Dendritic cell treated with granulocyte-macrophage colony-stimulating factor and Interleukin-4, amounts not matched to agents 40 ng/mL and 50 ng/mL, for 4 days (primary cell): ENCODE measurements around the gene ISLR.
"Not testable (repeated sequence)": the region's sequence is repeated elsewhere in the genome, so short reads cannot be mapped to it uniquely, and the experiment has no call there.

Experiments
- H3K27ac Mint-ChIP-seq: one replicate; pipeline ENCODE4 v1.8.0; 2022; ENCODE audit warnings: mild to moderate bottlenecking, mixed read lengths
- H3K27me3 Mint-ChIP-seq: one replicate; pipeline ENCODE4 v1.8.0; 2022; ENCODE audit warnings: mild to moderate bottlenecking, mixed read lengths
- H3K36me3 Mint-ChIP-seq: one replicate; pipeline ENCODE4 v1.8.0; 2022; ENCODE audit warnings: low read depth, mixed read lengths
- H3K4me1 Mint-ChIP-seq: one replicate; pipeline ENCODE4 v1.8.0; 2022; ENCODE audit warnings: low read depth, mixed read lengths
- H3K4me3 Mint-ChIP-seq: one replicate; pipeline ENCODE4 v1.8.0; 2022; ENCODE audit warnings: mild to moderate bottlenecking, moderate library complexity, mixed read lengths
- H3K9me3 Mint-ChIP-seq: one replicate; pipeline ENCODE4 v1.8.0; 2022; ENCODE audit warnings: mixed read lengths
- intact Hi-C: fragments of 100-400 bp; cut with micrococcal nuclease; formaldehyde crosslinking; loops from one replicate; pipeline ENCODE4 v1.15.0; 2022

The ISLR gene

DNA sequence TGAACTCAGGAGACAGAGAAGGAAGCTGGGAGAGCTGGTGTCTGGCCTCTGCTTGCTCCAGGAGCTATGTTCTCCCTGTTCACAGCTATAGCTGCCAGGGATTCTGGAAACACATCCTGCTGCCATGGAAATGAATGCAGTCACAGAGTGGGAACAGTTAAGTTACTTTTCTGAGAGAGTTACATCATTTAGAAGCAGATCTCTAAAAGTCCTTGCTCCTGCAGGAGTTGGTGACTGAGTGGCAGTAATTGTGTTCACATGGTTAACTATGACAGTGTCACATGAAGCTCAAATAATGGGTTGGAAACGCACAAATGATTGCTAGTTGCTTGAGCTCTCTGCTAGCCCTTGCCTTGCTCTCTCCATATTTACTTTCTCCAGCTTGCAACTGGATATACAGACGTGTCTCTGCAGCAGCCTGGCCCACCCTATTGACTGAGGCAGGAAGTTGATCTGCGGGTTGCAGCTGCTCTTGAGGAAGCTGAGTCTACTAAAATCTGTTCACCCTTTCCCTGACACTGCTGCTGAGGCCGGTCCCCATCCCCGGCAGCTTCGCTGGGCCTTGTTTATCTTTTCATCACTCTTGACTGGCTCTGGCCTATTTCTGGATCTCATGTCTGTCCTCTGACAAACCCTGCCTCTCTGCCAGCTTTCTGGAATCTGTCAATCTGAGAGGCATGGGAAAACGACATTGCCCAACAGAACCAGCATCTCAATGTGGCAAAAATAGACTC is 16.7 kb upstream of the ISLR start:
- H3K9me3 Mint-ChIP-seq: no peaks in the 10 kb centered on the region
- no peak overlapping the region for H3K4me3 Mint-ChIP-seq

DNA sequence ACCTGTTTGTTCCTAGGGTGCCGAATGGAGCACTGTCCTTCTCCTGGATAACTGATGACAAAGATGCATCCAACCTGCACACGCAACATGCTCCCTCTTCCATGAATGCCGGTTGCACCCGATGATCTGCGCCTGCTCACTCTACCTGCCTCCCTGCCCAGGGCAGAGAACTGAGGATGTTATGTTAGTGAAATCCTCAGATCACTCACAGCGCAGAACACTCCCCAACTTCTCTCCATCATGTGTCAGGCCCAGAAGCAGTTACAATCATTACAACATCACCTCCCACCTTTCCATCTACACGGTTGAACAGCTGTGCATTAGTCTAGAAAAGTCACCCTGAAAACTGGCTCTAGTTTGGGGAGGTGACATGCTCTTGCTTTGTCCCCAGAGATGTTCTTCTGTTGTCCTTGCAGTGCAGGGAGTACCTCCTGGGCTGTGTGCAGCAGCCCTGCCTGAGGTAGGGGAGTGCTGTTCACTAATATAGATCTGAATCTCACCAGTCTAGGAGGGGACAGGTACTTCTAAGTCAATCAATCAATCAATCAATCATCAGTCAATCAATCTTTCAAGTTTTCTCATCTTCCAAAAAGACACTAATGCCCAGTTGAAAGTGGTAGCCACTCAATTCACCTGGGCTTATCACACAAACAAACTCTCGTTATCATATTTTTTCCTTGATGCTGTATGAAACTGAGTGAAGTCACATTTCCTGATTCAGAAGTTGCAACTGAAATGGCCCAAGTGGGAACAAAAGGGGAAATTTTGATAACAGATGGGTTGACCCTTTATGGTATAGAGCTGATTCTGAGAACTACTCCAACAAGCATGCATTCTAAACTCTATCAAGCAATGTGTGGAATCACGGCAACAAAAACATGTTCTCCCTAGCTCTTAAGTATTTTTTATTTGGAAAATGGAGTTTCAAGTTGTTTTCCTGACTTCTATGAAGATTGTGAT is 15.4 kb upstream of the ISLR start:
- H3K9me3 Mint-ChIP-seq: no peaks in the 10 kb centered on the region
- intact Hi-C loops: no loop called here
- no peak overlapping the region for H3K4me3 Mint-ChIP-seq
- no peak overlapping the region for H3K27ac Mint-ChIP-seq
- no peaks in the 10 kb centered on the region for H3K4me1 Mint-ChIP-seq
- H3K36me3 Mint-ChIP-seq: no peaks in the 10 kb centered on the region
- peaks cover 41% of the 10 kb centered on the region for H3K27me3 Mint-ChIP-seq

More for the DNA sequence above, 16.7 kb upstream of the ISLR start:
- H3K27ac Mint-ChIP-seq: no peak overlapping the region
- intact Hi-C loops: no loop called here
- no peaks in the 10 kb centered on the region for H3K4me1 Mint-ChIP-seq
- peaks cover 38% of the 10 kb centered on the region for H3K27me3 Mint-ChIP-seq
- no peaks in the 10 kb centered on the region for H3K36me3 Mint-ChIP-seq

DNA sequence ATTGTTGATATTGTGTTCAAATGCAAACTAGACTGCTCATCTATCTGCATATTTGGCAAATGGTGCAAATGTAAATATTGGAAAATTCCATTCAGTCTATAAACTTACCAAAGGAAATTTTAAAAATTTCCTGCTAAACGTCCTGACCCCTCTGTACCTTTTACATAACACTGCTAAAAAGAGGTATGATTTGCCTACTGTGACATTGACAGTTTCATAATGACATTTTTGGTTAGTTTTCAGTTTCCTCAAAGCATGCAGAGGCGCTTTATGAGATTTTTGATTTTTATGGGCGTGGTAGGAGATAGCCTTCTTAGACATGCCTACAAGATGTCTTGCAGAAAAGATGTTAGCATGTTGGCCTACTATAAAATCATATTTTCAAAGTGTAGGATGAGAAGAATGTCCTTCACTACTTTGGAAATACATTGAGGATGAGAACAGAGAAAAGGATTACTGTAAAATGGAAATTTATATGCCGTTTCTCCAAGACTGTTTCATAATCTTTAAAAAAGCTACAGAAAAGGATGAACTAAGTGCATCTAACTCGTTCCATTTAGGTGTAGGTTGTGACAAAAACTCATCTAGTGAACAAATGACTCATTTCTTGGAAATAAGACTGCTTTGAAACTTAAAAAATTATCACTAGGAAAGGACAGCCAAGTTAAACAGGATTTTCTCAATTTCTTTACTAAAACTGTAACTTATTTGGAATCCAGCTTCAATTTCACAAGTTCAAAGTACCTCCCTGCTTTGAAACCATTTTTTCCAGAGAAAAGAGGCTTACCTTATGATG is 14.5 kb upstream of the ISLR start:
- H3K27me3 Mint-ChIP-seq: peaks cover 41% of the 10 kb centered on the region
- no peaks in the 10 kb centered on the region for H3K4me1 Mint-ChIP-seq
- no peaks in the 10 kb centered on the region for H3K9me3 Mint-ChIP-seq
- H3K27ac Mint-ChIP-seq: no peak overlapping the region
- no peaks in the 10 kb centered on the region for H3K36me3 Mint-ChIP-seq
- intact Hi-C loops: no loop called here
- H3K4me3 Mint-ChIP-seq: no peak overlapping the region

DNA sequence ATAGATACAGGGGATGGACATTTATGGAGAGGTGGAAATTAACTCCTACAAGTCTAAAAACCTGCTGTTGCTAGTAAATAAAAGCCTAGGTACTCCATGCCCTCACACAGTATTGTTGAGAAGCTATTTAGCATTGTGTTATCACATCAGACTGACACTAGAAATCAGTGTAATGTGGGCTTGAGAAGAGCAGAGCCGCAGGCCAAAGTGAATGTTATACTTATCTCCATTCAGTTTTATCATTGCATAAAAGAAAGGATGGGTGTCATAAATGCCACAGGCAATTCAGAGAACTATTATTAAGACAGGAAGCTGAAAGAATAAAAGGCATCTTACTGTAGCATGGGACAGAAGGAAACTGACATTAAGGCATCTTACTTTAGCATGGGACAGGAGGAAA is 13.7 kb upstream of the ISLR start:
- Mint-ChIP-seq H3K27me3 (peaks cover 41% of the 10 kb centered on the region), H3K27ac (no peak overlapping the region)

DNA sequence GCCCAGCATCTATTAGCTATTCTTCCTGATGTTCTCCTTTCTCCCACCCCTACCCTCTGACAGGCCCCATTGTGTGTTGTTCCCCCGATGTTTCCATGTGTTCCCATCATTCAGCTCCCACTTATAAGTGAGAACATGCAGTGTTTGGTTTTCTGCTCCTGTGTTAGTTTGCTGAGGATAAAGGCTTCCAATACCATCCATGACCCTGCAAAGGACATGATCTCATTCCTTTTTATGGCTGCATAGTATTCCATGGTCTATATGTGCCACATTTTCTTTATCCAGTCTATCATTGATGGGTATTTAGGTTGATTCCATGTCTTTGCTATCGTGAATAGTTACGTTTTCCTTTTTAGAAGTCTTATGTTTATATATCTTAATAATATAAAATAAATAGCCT is 13.1 kb upstream of the ISLR start:
- H3K4me1 Mint-ChIP-seq, intact Hi-C loops, H3K4me3 Mint-ChIP-seq, H3K36me3 Mint-ChIP-seq, H3K9me3 Mint-ChIP-seq, H3K27ac Mint-ChIP-seq: not testable (repeated sequence)
- peaks cover 36% of the 10 kb centered on the region for H3K27me3 Mint-ChIP-seq

More for the DNA sequence above, 13.7 kb upstream of the ISLR start:
- no peaks in the 10 kb centered on the region for H3K9me3 Mint-ChIP-seq
- intact Hi-C loops: no loop called here
- no peaks in the 10 kb centered on the region for H3K36me3 Mint-ChIP-seq
- no peak overlapping the region for H3K4me3 Mint-ChIP-seq
- H3K4me1 Mint-ChIP-seq: no peaks in the 10 kb centered on the region

DNA sequence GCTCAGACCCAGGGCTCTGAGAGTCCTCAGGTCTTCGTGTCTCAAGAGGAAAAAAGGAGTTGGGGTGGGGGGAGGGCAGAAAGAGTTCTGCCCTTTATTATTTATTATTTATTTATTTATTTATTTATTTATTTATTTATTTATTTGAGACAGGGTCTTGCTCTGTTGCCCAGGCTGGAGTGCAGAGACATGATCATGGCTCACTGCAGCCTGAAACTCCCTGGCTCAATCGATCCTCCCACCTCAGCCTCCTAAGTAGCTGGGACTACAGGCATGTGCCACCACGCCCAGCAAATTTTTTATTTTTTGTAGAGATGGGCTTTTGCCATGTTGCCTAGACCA is 11.3 kb upstream of the ISLR start:
- intact Hi-C loops, H3K9me3 Mint-ChIP-seq, H3K27ac Mint-ChIP-seq, H3K36me3 Mint-ChIP-seq, H3K4me3 Mint-ChIP-seq, H3K4me1 Mint-ChIP-seq: not testable (repeated sequence)
- peaks cover 26% of the 10 kb centered on the region for H3K27me3 Mint-ChIP-seq

DNA sequence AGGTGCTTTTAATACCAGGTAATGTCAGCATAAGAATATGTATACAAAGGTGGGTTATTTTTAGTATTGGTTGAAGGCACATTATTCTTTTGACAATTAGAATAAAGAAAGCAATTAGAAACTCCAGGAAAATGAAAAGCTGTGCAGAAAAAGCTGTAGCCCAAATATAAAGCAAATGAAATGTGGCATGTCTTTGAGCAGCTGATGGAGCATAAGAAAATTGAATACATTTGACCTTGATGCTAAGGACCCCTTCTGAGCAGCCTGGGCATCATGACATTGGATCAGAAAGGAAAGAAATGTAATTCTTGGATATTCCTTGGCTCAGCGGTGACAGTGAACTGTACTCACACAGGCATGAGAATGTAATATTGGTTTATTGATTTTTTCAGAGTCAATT is 8.0 kb upstream of the ISLR start:
- Mint-ChIP-seq H3K9me3 (no peaks in the 10 kb centered on the region), H3K27ac (no peak overlapping the region), H3K4me1 (no peaks in the 10 kb centered on the region), H3K36me3 (no peaks in the 10 kb centered on the region), H3K4me3 (no peak overlapping the region), H3K27me3 (peaks cover 14% of the 10 kb centered on the region)
- intact Hi-C loops: no loop called here

DNA sequence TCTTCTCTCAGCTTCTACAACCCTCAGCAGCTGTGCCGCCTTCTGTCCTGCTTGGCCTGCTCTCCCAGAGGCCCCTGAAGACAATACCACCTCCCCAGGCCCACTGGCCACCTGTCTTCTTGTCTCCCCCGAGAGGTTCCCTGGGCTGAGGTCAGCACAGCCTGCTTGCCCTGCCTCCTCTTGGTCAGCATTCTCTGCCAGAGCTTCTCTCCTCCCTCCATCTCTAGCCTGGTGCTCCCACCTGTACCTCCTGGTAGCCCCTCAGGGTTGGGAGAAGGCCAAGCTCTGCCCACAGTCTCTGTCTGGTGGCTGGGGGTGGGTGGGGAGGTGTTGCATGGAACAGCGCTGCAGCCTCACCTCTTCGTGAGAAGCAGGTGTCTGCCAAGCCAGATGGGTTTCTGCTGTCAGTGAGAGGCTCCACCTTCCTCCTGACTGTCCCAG is 5.6 kb upstream of the ISLR start:
- no peak overlapping the region for H3K4me3 Mint-ChIP-seq
- H3K27me3 Mint-ChIP-seq: peaks cover 11% of the 10 kb centered on the region
- no peak overlapping the region for H3K27ac Mint-ChIP-seq
- H3K4me1 Mint-ChIP-seq: no peaks in the 10 kb centered on the region
- H3K36me3 Mint-ChIP-seq: no peaks in the 10 kb centered on the region
- intact Hi-C loops: no loop called here
- H3K9me3 Mint-ChIP-seq: no peaks in the 10 kb centered on the region

DNA sequence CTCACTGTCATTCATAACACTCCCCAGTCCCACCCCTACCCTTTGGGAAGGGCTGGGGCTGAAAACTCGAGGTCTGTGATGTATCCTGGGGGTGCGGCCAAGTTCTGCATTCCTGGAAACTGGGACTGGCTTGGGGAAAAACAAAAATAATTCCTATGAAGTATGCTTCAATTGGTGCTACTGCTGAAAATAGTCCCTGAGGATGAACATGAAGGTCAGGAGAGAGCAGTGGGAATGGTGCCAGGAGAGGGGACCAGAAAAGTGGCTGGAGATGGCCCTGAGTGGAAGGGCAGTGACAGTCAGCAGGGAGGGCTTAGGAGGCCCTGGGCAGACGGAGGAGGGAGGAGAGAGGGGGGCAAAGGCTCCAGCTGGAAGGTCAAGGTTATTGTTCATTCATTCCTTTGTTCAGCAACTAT is 4.8 kb upstream of the ISLR start:
- no peak overlapping the region for H3K27ac Mint-ChIP-seq
- intact Hi-C loops: no loop called here
- H3K9me3 Mint-ChIP-seq: no peaks in the 10 kb centered on the region
- peaks cover 5% of the 10 kb centered on the region for H3K4me1 Mint-ChIP-seq
- H3K27me3 Mint-ChIP-seq: peaks cover 6% of the 10 kb centered on the region
- no peak overlapping the region for H3K4me3 Mint-ChIP-seq
- no peaks in the 10 kb centered on the region for H3K36me3 Mint-ChIP-seq

DNA sequence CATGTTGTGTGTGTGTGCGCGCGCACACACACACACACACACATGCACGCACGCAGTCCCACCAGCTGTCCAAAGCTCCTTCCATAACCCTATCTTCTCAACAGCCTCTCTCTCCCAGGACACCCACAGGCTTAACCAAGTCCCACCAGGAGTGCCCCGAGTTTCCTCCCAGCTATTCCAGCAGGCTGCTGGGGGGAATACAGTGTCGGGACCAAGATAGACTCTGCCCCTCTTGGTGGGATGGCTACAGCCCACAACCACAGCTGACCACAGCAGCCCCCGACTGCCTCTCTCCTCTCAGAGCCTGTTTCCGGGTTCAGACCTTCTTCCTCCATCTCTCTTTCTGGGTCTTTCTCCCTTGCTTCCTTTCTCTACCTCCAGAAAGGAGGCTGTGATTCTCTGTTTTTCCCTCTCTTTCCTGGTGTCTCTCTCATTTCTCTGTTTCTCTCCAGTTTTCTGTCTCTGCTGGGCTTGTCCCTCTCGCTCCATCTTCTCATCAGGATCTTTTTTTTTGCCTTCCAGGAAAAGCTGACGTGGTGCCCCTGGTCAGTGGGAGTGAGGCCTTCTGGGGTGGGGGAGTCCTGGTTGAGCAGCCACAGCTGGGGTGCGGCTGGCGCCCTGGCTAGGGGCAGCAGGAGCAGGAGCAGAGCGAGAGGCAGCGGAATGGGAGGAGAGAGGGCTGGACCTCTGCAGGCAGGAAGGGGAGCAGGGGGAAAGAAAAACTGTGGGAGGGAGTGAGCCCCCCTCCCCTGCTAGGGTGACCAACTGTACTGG is 3.3 kb upstream of the ISLR start:
- intact Hi-C loops: no loop called here
- Mint-ChIP-seq H3K4me3 (no peak overlapping the region), H3K4me1 (peaks cover 5% of the 10 kb centered on the region), H3K36me3 (no peaks in the 10 kb centered on the region), H3K9me3 (no peaks in the 10 kb centered on the region), H3K27me3 (peaks cover 4% of the 10 kb centered on the region), H3K27ac (no peak overlapping the region)

DNA sequence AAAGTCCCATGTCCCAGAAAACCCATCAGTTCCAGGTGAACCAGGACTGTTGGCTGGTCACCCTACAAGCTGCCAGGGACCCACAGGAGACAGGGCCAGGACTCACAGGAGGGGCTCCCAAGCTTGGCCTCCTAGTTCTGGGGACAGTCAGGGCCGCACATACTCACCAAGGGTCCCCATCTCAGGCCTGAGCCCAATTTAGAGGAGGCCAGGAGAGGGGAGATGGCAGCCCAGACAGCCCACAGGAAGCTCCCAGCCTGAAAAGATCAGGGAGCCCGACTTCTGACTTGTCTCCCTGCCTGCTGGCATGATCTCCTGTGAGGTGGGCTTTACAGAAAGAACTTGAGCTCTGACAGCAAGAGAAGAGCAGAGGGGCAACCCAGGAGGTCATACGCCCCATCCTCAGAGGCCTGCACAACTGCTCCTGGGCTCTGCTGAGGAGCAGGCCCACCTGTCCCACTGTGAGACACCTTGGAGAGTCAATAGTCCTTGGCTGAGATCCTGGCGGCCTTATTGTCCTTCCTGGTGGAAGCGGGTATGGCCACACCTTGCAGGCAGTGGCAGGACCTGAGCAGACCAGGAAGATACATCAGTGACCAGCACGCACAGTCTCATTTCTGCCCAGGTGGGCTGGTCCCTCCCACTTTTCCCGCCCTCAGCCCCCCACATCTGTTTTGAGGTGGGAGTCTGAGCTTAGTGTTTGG is 2.5 kb upstream of the ISLR start:
- H3K4me3 Mint-ChIP-seq: no peak overlapping the region
- no peaks in the 10 kb centered on the region for H3K9me3 Mint-ChIP-seq
- intact Hi-C loops: no loop called here
- H3K27me3 Mint-ChIP-seq: peaks cover 4% of the 10 kb centered on the region
- no peaks in the 10 kb centered on the region for H3K36me3 Mint-ChIP-seq
- peaks cover 5% of the 10 kb centered on the region for H3K4me1 Mint-ChIP-seq
- H3K27ac Mint-ChIP-seq: no peak overlapping the region

DNA sequence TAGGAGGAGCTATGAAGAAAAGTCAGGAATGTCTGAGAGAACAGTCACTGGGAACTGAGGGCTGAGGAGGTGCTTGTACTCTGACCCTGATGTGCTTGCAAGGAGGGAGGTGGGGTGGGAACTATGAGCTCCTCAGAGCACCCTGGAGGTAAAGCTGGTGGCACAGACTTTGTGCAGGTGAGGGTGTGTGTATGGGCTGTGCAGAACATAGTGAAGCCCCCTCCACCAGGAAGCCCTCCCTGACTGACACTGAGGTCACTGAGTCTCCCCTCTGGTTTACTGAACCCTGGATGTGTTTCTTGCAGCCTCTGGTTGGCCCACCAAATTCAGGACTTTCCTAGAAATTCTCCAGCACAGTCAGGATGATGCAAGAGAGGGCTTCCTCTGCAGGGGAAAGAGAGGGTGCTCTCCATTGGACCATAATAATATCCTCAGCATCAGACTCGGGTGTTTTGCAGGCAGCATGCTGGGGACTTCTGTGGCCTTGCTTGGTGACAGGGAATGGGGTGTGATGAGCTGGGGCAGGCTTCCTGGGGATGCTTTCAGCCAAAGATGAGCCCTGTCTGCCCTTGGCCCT is 1.5 kb upstream of the ISLR start:
- intact Hi-C loops: no loop called here
- no peaks in the 10 kb centered on the region for H3K9me3 Mint-ChIP-seq
- H3K36me3 Mint-ChIP-seq: no peaks in the 10 kb centered on the region
- H3K27ac Mint-ChIP-seq: no peak overlapping the region
- no peak overlapping the region for H3K4me3 Mint-ChIP-seq
- peaks cover 4% of the 10 kb centered on the region for H3K27me3 Mint-ChIP-seq
- peaks cover 5% of the 10 kb centered on the region for H3K4me1 Mint-ChIP-seq
